Kidney capillary endothelial cell (primary cell): ENCODE data around the gene PARD6B.
"Not testable (repeated sequence)": the region's sequence is repeated elsewhere in the genome, so short reads cannot be mapped to it uniquely, and the experiment has no call there.

Experiments
- DNase-seq: peaks from one replicate; pipeline ENCODE4 v3.0.0-alpha.2; 2018; ENCODE audit warnings: low spot score

PARD6B gene

GRCh38 chr20:50776122-50776817 lies 44.9 kb downstream of the PARD6B start:
- DNase-seq = no peak

GRCh38 chr20:50777373-50777772 lies 46.0 kb downstream of the PARD6B start:
- DNase-seq = no peak

- not testable (repeated sequence) for DNase-seq
Measured at GRCh38 chr20:50778994-50779393, 47.6 kb downstream of the PARD6B start.

GRCh38 chr20:50783390-50783789 lies 52.0 kb downstream of the PARD6B start:
- no peak for DNase-seq

GRCh38 chr20:50783903-50784302 lies 52.5 kb downstream of the PARD6B start:
- no peak for DNase-seq

GRCh38 chr20:50784464-50784863 lies 53.1 kb downstream of the PARD6B start:
- no peak for DNase-seq

GRCh38 chr20:50786703-50787102 lies 55.3 kb downstream of the PARD6B start:
- no peak for DNase-seq

- no peak for DNase-seq
Measured at GRCh38 chr20:50787181-50787580, 55.8 kb downstream of the PARD6B start.

- DNase-seq = no peak
Measured at GRCh38 chr20:50788045-50788991, 56.9 kb downstream of the PARD6B start.

- no peak for DNase-seq
Measured at GRCh38 chr20:50789968-50790650, 58.7 kb downstream of the PARD6B start.

GRCh38 chr20:50790651-50791277 lies 59.4 kb downstream of the PARD6B start:
- peak; percentile 80 for DNase-seq

- no peak for DNase-seq
Measured at GRCh38 chr20:50792708-50793574, 61.6 kb downstream of the PARD6B start.

- DNase-seq = not testable (repeated sequence)
Measured at GRCh38 chr20:50793575-50794016, 62.2 kb downstream of the PARD6B start.

GRCh38 chr20:50794181-50794845 lies 62.9 kb downstream of the PARD6B start:
- DNase-seq = no peak

GRCh38 chr20:50794846-50795634 lies 63.7 kb downstream of the PARD6B start, which contains the start of gene BCAS4:
Gene BCAS4 (plus strand): TSS chr20:50795061. CDS start chr20:50795084, 23 bp downstream.
- peak; percentile 69 for DNase-seq

- DNase-seq = no peak
Measured at GRCh38 chr20:50797142-50797541, 65.8 kb downstream of the PARD6B start.

GRCh38 chr20:50798650-50799049 lies 67.3 kb downstream of the PARD6B start:
- no peak for DNase-seq

- no peak for DNase-seq
Measured at GRCh38 chr20:50799176-50799889, 68.0 kb downstream of the PARD6B start.
